ENCODE results near the gene SLC26A8.
A peak's percentile ranks its signal among the peaks of the same experiment; 100 is the strongest.

SLC26A8 gene, protein sequence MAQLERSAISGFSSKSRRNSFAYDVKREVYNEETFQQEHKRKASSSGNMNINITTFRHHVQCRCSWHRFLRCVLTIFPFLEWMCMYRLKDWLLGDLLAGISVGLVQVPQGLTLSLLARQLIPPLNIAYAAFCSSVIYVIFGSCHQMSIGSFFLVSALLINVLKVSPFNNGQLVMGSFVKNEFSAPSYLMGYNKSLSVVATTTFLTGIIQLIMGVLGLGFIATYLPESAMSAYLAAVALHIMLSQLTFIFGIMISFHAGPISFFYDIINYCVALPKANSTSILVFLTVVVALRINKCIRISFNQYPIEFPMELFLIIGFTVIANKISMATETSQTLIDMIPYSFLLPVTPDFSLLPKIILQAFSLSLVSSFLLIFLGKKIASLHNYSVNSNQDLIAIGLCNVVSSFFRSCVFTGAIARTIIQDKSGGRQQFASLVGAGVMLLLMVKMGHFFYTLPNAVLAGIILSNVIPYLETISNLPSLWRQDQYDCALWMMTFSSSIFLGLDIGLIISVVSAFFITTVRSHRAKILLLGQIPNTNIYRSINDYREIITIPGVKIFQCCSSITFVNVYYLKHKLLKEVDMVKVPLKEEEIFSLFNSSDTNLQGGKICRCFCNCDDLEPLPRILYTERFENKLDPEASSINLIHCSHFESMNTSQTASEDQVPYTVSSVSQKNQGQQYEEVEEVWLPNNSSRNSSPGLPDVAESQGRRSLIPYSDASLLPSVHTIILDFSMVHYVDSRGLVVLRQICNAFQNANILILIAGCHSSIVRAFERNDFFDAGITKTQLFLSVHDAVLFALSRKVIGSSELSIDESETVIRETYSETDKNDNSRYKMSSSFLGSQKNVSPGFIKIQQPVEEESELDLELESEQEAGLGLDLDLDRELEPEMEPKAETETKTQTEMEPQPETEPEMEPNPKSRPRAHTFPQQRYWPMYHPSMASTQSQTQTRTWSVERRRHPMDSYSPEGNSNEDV

GRCh38 chr6:36023996-36024795, at the start of gene SLC26A8:
Gene SLC26A8 (minus strand): TSS chr6:36024641. CDS start chr6:36019707, 4,934 bp downstream.
- no peak for DNase-seq (ENCODE audit: low spot score)

DNA sequence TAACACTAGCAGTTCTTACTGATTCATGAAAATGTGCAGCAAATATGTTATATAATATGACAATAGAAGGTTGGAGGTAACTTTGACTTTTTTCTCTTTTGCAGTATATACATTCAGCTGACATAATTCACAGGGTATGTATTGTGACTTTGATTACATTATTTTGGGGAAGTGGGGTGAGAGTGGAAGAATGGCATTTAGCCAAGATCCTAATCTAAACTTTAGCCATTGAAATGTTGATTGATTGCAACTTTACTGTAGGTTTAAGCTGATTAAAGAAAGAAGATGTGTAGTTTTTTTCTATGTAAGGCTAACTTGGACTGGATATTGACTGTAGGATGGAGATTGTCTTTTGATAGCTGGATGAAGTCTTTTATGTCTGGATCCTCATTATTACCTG, 49.1 kb upstream of the SLC26A8 start:
- no peak for DNase-seq (ENCODE audit: low spot score)

- no peak for DNase-seq (ENCODE audit: low spot score)
Observed at GRCh38 chr6:36072681-36073080, 48.2 kb upstream of the SLC26A8 start.

DNA sequence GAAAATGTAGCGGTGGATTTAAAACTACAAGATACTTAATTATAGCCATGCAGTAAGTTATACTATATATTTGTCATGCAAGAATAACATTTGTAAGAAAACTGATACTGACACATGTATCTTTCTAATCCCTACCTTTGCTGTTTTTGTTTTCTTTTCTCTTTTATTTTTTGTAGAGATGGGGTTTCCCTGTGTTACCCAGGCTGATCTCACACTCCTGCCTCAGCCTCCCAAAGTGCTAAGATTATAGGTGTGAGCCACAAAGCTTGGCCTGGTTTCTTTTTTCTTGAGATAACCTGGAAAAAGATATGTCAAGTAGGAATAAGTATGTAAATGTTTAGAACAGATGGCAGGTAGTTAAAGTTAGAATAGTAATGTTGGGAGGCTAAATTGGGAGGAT, 47.3 kb upstream of the SLC26A8 start:
- DNase-seq (ENCODE audit: low spot score), result no peak

- DNase-seq (ENCODE audit: low spot score), result no peak
Observed at GRCh38 chr6:36071281-36071680, 46.8 kb upstream of the SLC26A8 start.

DNA sequence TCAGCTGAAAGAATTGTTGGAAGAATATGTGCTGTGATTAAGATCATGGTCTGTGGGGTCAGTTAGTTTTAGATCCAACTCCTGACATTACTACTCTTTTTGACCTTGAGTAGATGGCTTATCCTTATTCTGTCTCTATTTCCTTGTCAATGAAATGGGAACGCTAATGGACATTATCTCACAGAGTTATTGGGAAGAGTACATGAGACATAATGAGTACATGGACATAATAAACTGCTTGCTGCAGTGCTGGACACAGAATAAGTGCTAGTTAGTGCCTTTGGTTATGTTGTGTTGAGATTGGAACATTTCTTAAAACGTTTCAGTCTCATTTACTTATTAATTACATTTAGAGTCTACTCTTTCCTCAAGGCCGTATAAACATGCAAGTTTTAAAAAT, 45.8 kb upstream of the SLC26A8 start:
- DNase-seq (ENCODE audit: low spot score), result no peak

DNA sequence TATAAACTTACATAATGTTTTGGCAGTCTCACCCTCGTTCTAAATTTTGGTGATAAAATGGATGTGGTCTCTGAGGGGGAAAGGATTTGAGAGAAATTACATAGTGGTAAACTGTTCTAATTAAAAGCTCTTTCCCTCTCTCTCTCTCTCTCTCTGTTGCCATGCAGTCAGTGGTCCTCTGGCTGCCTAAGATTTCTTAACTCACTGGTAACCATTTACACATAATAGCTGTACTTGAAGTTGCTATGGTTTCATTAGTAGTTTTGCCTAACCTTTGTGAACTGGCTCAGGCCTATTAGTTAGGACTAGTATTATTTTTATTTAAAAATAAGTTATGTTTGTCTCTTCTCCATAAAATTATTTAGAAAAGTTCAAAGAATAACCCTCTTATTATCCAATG, 45.1 kb upstream of the SLC26A8 start:
- DNase-seq (ENCODE audit: low spot score), result no peak

DNA sequence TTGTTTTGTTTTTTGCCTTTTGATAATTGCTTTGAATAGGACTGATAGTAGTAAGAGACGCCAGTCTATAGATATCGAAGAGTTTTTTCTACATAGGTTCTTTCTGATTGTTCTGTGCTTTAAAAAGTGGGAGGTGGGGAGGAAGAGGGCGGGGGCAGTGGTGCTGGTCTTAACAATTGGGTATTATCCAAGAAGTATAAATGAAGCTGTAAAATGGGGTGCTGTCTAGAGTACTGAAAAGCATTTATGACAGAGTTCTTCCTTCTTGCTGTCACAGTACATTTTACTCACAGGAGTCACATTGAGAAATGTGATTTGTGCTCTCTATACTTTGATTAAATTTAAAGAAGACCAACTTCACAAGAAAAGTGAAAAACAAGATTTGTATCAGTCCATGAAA, 44.1 kb upstream of the SLC26A8 start:
- DNase-seq (ENCODE audit: low spot score), result no peak

DNA sequence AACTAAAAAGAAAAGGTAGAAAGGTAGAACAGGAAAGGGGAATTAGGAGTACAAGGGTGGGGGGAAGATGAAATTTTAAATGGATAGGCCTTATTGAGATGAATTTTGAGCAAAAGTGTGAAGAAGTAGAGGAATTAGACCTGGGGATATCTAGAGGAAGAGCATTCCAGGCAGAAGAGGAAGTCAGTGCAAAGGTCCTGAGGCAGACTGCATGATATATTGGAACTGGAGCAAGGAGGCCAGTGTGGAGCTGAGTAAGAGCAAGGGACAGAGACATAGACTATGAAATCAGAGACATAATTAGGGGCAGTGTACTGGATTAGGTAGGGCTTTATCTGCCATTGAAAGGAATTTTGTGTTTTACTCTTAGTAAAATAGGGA, 43.6 kb upstream of the SLC26A8 start:
- DNase-seq (ENCODE audit: low spot score), result no peak

- no peak for DNase-seq (ENCODE audit: low spot score)
Observed at GRCh38 chr6:36067374-36068011, 43.1 kb upstream of the SLC26A8 start.

GRCh38 chr6:36066817-36067216, 42.4 kb upstream of the SLC26A8 start:
- no peak for DNase-seq (ENCODE audit: low spot score)

DNA sequence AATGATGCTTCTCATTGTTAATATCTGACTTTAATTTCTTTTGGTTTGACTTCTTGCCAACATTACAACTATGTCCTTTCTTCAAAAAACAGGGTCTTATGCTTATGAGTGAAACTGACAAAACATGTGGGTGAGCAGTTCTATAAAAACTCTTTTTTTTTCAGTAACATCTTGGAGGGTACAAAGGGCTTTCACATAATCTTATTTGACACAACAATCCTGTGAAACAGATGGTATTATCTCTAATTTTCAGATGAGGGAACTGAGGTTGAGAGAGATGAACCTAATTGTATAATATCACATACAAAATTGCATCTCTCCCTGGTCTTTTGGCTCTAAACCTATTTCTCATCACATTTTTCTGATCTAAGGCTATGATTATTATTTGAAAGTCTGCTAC, 41.5 kb upstream of the SLC26A8 start:
- DNase-seq (ENCODE audit: low spot score), result no peak

GRCh38 chr6:36064770-36065396, 40.4 kb upstream of the SLC26A8 start:
- DNase-seq (ENCODE audit: low spot score), result peak; percentile 25

DNA sequence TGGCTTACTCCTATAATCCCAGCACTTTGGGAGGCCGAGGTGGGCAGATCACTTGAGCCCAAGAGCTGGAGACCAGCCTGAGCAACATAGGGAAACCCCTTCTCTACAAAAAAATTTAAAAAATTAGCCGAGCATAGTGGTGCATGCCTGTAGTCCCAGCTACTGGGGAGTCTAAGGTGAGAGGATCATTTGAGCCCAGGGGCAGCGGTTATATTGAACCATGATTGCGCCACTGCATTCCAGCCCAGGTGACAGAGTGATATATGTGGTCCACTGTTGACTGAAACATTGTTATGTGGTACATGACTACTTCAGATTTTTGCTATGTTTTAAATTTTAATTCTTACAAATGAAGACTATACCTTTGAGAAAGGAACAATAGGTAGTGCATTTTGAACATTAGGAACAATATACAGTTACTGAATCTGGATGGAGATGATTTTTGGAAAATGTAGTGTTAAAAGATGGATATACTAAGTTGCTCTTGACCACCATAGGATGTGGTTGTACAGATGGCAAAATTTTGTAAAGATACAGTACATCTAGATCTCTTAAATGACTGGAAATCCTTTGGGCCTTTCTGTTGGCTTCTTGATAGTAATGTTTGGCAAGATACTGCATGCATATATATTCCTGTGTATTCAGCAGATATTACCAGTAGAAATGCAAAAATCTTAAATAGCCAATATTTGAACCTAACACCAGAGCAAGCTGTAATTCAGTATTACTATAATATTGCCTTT, 39.0 kb upstream of the SLC26A8 start:
- no peak for DNase-seq (ENCODE audit: low spot score)

DNA sequence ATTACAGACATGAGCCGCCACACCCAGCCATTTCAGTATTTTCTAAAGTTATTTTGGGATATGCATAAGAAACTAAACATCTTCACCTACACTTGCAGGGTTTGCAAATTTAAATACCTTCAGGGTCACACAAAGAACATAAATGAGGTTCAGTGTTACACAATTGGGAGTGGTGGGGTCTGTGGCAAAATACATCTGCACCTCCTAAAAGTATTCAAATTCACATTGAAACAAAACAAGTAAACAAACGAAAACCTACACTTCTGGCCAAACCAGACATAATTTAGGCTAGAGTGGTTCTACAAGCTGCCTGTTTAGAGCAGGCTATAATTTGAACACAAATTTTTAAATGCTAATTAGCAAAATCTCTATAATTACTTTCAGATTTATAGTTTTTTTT, 37.8 kb upstream of the SLC26A8 start:
- DNase-seq (ENCODE audit: low spot score), result no peak

GRCh38 chr6:36061236-36061635, 36.8 kb upstream of the SLC26A8 start:
- DNase-seq (ENCODE audit: low spot score), result no peak

GRCh38 chr6:36056178-36056577, 31.7 kb upstream of the SLC26A8 start:
- no peak for DNase-seq (ENCODE audit: low spot score)

DNA sequence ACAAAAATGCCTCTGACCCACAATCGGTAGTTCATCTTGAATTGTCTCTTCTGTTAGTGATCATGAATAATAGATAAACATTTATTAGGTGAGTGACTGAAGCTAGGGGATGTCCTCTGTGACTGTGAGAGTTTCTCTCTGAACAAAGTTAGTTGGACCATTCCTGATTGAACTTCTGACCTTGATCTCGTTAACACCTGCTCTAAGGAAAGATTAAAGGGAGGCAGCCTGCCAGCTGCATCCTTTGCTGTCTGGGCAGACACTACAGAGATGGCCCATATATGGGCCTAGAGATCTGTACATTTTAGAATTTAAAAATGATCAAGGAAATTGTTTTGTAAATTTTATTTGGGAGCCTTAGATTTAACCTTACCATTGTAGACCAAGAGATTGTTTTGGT, 30.5 kb upstream of the SLC26A8 start:
- DNase-seq (ENCODE audit: low spot score), result no peak

DNA sequence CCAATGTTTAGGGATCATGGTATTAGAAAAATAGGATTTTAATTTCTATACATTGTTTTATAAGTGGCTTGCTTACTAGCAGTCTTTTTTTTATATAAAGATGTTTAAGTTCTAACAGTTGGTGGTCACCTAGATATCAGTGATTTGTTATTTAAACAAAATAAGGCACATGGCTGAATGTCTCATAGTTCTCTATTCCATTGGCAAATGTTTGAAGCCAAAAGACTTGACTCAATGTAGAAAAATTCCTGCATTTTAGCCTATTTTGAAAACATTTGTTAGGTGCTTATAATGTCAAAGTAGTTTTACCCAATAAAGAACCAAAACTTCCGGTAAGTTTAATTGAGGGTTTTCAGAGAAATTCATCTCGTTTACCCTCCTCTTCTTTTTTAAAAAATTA, 30.0 kb upstream of the SLC26A8 start:
- no peak for DNase-seq (ENCODE audit: low spot score)

DNA sequence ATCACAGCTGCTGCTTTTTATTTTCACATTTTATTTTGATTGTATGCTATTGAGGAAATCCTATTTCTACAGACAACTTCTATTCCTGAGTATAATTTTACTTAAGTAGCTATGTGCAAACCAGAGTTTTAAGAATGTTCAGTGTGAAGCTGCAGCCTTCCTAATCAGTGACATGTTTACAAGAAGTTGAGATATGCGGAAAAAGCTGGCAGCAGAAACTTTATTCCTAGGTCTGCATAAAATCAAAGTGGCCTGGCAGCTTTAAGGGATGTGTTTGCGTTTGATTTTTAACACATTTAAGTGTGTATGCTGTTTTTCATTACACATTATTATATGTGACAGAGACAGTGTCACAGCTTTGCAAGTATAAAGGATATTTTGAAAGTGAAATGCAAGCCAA, 29.4 kb upstream of the SLC26A8 start:
- no peak for DNase-seq (ENCODE audit: low spot score)

GRCh38 chr6:36052097-36052496, 27.7 kb upstream of the SLC26A8 start:
- no peak for DNase-seq (ENCODE audit: low spot score)
